Nephron (organoid): ENCODE measurements around the gene CRACR2B.

Experiments
- H3K27ac Mint-ChIP-seq, 3 experiments: 2 replicates each; pipeline ENCODE4 v1.8.0; 2020; ENCODE audit warnings: mixed read lengths in 3 of 3, mild to moderate bottlenecking in 2 of 3, moderate library complexity in 1 of 3
- H3K27me3 Mint-ChIP-seq: 2 replicates; pipeline ENCODE4 v1.8.0; 2021; ENCODE audit warnings: low read depth, mild to moderate bottlenecking, moderate library complexity, mixed read lengths
- H3K36me3 Mint-ChIP-seq: 2 replicates; pipeline ENCODE4 v1.8.0; 2020; ENCODE audit warnings: low read depth, mixed read lengths
- H3K4me1 Mint-ChIP-seq: 2 replicates; pipeline ENCODE4 v1.8.0; 2020; ENCODE audit warnings: mixed read lengths
- H3K4me3 Mint-ChIP-seq, 3 experiments: 2 replicates each; pipeline ENCODE4 v1.8.0; 2020; ENCODE audit warnings: mild to moderate bottlenecking in 3 of 3, mixed read lengths in 3 of 3, moderate library complexity in 2 of 3
- H3K9me3 Mint-ChIP-seq: 2 replicates; pipeline ENCODE4 v1.8.0; 2020; ENCODE audit warnings: mixed read lengths
- CTCF ChIP-seq, 3 experiments: fragments of 200-600 bp; sonication (generic); IDR thresholded peaks; one replicate each; pipeline ENCODE4 v1.5.0; 2021; ENCODE audit warnings: antibody characterized with exemption in 3 of 3; ENCODE audit not compliant: unreplicated experiment in 3 of 3

The CRACR2B gene

GRCh38 chr11:794013-794765 is 33.5 kb upstream of the CRACR2B start:
- no peaks in the 10 kb centered on the region for H3K9me3 Mint-ChIP-seq
- H3K27me3 Mint-ChIP-seq: no peaks in the 10 kb centered on the region
- peak overlapping the region in 1 of 3 experiments; percentile 31 for H3K27ac Mint-ChIP-seq
- H3K36me3 Mint-ChIP-seq: peaks cover 3% of the 10 kb centered on the region
- peaks cover 14% of the 10 kb centered on the region for H3K4me1 Mint-ChIP-seq
- no peak for TF ChIP-seq CTCF (IDR thresholded peaks at IDR 0.05; ENCODE audit: unreplicated experiment in 3 of 3)
- peak overlapping the region; percentile 25 to 46 (median 40) for H3K4me3 Mint-ChIP-seq

GRCh38 chr11:794766-795633 is 32.7 kb upstream of the CRACR2B start:
- Mint-ChIP-seq H3K27ac (no peak overlapping the region), H3K4me3 (peak overlapping the region; percentile 41 to 59 (median 55)), H3K4me1 (peaks cover 14% of the 10 kb centered on the region), H3K27me3 (no peaks in the 10 kb centered on the region), H3K9me3 (no peaks in the 10 kb centered on the region), H3K36me3 (peaks cover 3% of the 10 kb centered on the region)
- no peak for TF ChIP-seq CTCF (IDR thresholded peaks at IDR 0.05; ENCODE audit: unreplicated experiment in 3 of 3)

GRCh38 chr11:795634-796564 is 31.8 kb upstream of the CRACR2B start:
- H3K4me3 Mint-ChIP-seq: peak overlapping the region; percentile 91 to 95 (median 94)
- no peaks in the 10 kb centered on the region for H3K9me3 Mint-ChIP-seq
- no peaks in the 10 kb centered on the region for H3K27me3 Mint-ChIP-seq
- H3K36me3 Mint-ChIP-seq: peaks cover 3% of the 10 kb centered on the region
- H3K27ac Mint-ChIP-seq: peak overlapping the region; percentile 87 to 94 (median 89)
- no peak for TF ChIP-seq CTCF (IDR thresholded peaks at IDR 0.05; ENCODE audit: unreplicated experiment in 3 of 3)
- H3K4me1 Mint-ChIP-seq: peaks cover 14% of the 10 kb centered on the region

GRCh38 chr11:796565-797295 is 31.0 kb upstream of the CRACR2B start:
- Mint-ChIP-seq H3K9me3 (no peaks in the 10 kb centered on the region), H3K4me1 (peaks cover 14% of the 10 kb centered on the region), H3K27ac (peak overlapping the region; percentile 87 to 98 (median 94)), H3K4me3 (peak overlapping the region; percentile 91 to 95 (median 94)), H3K27me3 (no peaks in the 10 kb centered on the region), H3K36me3 (no peaks in the 10 kb centered on the region)
- TF ChIP-seq CTCF (IDR thresholded peaks at IDR 0.05; ENCODE audit: unreplicated experiment in 3 of 3): no peak
